Measurements from ENCODE around the gene FASTK.
"Not testable (repeated sequence)": the region's sequence is repeated elsewhere in the genome, so short reads cannot be mapped to it uniquely, and the experiment has no call there.

- not testable (repeated sequence) for TF ChIP-seq EZH2 (IDR thresholded peaks at IDR 0.05; ENCODE audit: insufficient read depth, low read length); CTCF (IDR thresholded peaks at IDR 0.05; ENCODE audit: insufficient read depth, low read depth, low read length)
Measured at GRCh38 chr7:151027728-151028130, 52.9 kb downstream of the FASTK start.

All from astrocyte (in vitro differentiated cells and primary cell).